ENCODE measurements around the gene PPT1. TPM values are rescaled to one million over a fixed set of nuclear protein-coding genes. Genes with fewer than 3 reads are reported as not detected.

PPT1 gene
- total and polyA plus RNA-seq, 2 experiments from 2014 or later, result 67.4 to 202 TPM

DNA sequence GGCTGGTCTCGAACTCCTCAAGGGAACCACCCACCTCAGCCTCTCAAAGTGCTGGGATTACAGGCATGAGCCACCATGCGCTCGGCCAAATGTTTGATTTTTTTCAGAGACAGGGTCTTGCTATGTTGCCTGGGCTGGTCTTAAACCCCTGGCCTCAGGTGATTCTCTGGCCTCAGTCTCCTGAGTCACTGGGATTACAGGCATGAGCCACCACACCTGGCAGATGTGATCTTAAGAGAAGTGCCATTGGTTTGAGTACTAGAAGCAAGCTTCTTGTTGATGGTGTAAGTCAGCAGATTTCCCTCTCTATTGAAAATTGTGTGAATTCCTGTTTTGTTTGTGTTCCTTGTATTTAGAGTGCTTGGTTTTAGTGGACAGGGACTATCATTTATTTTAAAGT is 51.3 kb downstream of the PPT1 start (continued):
- TF ChIP-seq, protein P1, sequence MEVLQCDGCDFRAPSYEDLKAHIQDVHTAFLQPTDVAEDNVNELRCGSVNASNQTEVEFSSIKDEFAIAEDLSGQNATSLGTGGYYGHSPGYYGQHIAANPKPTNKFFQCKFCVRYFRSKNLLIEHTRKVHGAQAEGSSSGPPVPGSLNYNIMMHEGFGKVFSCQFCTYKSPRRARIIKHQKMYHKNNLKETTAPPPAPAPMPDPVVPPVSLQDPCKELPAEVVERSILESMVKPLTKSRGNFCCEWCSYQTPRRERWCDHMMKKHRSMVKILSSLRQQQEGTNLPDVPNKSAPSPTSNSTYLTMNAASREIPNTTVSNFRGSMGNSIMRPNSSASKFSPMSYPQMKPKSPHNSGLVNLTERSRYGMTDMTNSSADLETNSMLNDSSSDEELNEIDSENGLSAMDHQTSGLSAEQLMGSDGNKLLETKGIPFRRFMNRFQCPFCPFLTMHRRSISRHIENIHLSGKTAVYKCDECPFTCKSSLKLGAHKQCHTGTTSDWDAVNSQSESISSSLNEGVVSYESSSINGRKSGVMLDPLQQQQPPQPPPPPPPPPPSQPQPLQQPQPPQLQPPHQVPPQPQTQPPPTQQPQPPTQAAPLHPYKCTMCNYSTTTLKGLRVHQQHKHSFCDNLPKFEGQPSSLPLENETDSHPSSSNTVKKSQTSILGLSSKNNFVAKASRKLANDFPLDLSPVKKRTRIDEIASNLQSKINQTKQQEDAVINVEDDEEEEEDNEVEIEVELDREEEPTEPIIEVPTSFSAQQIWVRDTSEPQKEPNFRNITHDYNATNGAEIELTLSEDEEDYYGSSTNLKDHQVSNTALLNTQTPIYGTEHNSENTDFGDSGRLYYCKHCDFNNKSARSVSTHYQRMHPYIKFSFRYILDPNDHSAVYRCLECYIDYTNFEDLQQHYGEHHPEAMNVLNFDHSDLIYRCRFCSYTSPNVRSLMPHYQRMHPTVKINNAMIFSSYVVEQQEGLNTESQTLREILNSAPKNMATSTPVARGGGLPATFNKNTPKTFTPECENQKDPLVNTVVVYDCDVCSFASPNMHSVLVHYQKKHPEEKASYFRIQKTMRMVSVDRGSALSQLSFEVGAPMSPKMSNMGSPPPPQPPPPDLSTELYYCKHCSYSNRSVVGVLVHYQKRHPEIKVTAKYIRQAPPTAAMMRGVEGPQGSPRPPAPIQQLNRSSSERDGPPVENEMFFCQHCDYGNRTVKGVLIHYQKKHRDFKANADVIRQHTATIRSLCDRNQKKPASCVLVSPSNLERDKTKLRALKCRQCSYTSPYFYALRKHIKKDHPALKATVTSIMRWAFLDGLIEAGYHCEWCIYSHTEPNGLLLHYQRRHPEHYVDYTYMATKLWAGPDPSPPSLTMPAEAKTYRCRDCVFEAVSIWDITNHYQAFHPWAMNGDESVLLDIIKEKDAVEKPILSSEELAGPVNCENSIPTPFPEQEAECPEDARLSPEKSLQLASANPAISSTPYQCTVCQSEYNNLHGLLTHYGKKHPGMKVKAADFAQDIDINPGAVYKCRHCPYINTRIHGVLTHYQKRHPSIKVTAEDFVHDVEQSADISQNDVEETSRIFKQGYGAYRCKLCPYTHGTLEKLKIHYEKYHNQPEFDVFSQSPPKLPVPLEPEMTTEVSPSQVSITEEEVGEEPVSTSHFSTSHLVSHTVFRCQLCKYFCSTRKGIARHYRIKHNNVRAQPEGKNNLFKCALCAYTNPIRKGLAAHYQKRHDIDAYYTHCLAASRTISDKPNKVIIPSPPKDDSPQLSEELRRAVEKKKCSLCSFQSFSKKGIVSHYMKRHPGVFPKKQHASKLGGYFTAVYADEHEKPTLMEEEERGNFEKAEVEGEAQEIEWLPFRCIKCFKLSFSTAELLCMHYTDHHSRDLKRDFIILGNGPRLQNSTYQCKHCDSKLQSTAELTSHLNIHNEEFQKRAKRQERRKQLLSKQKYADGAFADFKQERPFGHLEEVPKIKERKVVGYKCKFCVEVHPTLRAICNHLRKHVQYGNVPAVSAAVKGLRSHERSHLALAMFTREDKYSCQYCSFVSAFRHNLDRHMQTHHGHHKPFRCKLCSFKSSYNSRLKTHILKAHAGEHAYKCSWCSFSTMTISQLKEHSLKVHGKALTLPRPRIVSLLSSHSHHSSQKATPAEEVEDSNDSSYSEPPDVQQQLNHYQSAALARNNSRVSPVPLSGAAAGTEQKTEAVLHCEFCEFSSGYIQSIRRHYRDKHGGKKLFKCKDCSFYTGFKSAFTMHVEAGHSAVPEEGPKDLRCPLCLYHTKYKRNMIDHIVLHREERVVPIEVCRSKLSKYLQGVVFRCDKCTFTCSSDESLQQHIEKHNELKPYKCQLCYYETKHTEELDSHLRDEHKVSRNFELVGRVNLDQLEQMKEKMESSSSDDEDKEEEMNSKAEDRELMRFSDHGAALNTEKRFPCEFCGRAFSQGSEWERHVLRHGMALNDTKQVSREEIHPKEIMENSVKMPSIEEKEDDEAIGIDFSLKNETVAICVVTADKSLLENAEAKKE (CRISPR knock-in tag; IDR thresholded peaks at IDR 0.05), result no peak
- TF ChIP-seq NANOG (IDR thresholded peaks at IDR 0.05; ENCODE audit: borderline replicate concordance) (no peak), ETS1 (IDR thresholded peaks at IDR 0.05) (no peak), CREB1 (CRISPR knock-in tag; IDR thresholded peaks at IDR 0.05; ENCODE audit: low read depth) (no peak), ZNF114 (CRISPR knock-in tag; IDR thresholded peaks at IDR 0.05) (no peak), EZH2 (IDR thresholded peaks at IDR 0.05; ENCODE audit: low read depth, unreplicated experiment) (no peak), JUNB (IDR thresholded peaks at IDR 0.05; ENCODE audit: unreplicated experiment) (no peak), ZNF331 (CRISPR knock-in tag; IDR thresholded peaks at IDR 0.05; ENCODE audit: low read depth) (no peak)

- peaks cover under 1% of the 10 kb centered on the region for H3K27me3 Mint-ChIP-seq (ENCODE audit: insufficient read depth, low read depth, poor library complexity)
- Histone ChIP-seq H3K36me3 (ENCODE audit: insufficient read depth) (peaks cover 5% of the 10 kb centered on the region; the same call in 1 of the 2 replicates), H3K27me3 (ENCODE audit: insufficient read depth) (no peaks in the 10 kb centered on the region), H3K4me1 (ENCODE audit: insufficient read depth) (peaks cover 6% of the 10 kb centered on the region), H3K4me3 (no peak overlapping the region), H2AFZ (no peak overlapping the region), H3K4me2 (no peak overlapping the region), H4K20me1 (replicated peaks; ENCODE audit: insufficient read depth) (peaks cover 58% of the 10 kb centered on the region), H3K27ac (ENCODE audit: low read depth) (no peak overlapping the region), H3K79me2 (replicated peaks; ENCODE audit: insufficient read depth) (peaks cover 95% of the 10 kb centered on the region), H3K9me2 (ENCODE audit: insufficient read depth) (no peaks in the 10 kb centered on the region), H3F3A (replicated peaks; ENCODE audit: low read depth) (no peaks in the 10 kb centered on the region)
- DNase-seq (ENCODE audit: low spot score), result no peak
- no peak overlapping the region for H3K27ac Mint-ChIP-seq
- H3K9me3 Mint-ChIP-seq, result no peaks in the 10 kb centered on the region; the same call in 2 of the 3 replicates
- peaks cover 24% of the 10 kb centered on the region for H3K36me3 Mint-ChIP-seq (ENCODE audit: low read depth)
- peaks cover 23% of the 10 kb centered on the region for H3K4me1 Mint-ChIP-seq
- no peak for ATAC-seq
- no peak overlapping the region for H3K4me3 Mint-ChIP-seq
- TF ChIP-seq POLR2AphosphoS5 (IDR thresholded peaks at IDR 0.05; ENCODE audit: low read depth), result no peak
- no peak for TF ChIP-seq STAT1 (IDR thresholded peaks at IDR 0.05; ENCODE audit: unreplicated experiment)
- no peak for TF ChIP-seq REST (IDR thresholded peaks at IDR 0.05; ENCODE audit: unreplicated experiment)
Measured at GRCh38 chr1:40045182-40045581, 51.9 kb downstream of the PPT1 start.
